ENCODE results near the gene FALEC.
"Not testable (repeated sequence)": the region's sequence is repeated elsewhere in the genome, so short reads cannot be mapped to it uniquely, and the experiment has no call there.

The FALEC gene

DNA sequence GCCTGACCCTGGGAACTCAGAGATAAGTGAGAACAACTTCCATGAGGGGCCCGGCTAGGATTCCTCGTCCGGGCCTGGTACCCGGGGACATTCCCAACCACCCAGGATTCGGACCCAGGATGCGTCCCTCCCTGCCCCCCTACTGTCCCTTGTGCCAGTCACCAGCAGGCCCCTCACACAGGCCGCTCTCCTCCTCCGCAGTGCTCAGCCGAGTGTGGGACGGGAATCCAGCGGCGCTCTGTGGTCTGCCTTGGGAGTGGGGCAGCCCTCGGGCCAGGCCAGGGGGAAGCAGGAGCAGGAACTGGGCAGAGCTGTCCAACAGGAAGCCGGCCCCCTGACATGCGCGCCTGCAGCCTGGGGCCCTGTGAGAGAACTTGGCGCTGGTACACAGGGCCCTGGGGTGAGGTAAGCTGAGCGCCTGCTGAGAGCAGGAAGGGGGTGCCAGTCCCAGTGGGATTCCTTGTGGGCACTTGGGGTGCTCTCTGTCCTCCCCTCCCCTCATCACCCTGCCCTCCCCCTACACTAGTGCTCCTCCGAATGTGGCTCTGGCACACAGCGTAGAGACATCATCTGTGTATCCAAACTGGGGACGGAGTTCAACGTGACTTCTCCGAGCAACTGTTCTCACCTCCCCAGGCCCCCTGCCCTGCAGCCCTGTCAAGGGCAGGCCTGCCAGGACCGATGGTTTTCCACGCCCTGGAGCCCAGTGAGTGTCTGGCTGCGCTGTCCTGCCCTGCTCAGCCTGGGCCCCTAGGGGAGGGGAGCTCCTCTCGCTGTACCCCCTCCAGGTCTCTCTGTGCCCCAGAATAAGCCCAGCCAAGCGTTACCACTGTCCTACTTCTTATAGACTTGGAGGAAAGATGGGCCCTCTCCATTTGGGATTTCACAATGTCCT lies 43.5 kb downstream of the FALEC start:
- no peak for DNase-seq (ENCODE audit: low read depth)

DNA sequence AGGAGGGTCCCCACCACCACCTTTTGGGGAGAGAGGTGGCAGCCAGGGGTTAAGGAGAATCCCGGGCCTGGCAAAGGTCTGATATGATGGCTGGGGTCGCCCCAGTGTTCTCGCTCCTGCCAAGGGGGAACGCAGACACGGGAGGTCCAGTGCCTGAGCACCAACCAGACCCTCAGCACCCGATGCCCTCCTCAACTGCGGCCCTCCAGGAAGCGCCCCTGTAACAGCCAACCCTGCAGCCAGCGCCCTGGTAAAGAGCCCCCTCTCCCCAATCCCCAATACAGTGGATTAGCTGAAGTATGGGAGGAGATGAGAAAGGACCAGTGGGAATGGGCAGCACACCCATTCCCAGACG lies 44.1 kb downstream of the FALEC start:
- DNase-seq (ENCODE audit: low read depth) = no peak

DNA sequence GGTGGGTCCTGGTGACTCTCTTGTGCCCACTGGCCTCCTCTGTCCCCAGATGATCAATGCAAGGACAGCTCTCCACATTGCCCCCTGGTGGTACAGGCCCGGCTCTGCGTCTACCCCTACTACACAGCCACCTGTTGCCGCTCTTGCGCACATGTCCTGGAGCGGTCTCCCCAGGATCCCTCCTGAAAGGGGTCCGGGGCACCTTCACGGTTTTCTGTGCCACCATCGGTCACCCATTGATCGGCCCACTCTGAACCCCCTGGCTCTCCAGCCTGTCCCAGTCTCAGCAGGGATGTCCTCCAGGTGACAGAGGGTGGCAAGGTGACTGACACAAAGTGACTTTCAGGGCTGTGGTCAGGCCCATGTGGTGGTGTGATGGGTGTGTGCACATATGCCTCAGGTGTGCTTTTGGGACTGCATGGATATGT lies 44.5 kb downstream of the FALEC start:
- DNase-seq (ENCODE audit: low read depth) = peak; percentile 67

DNA sequence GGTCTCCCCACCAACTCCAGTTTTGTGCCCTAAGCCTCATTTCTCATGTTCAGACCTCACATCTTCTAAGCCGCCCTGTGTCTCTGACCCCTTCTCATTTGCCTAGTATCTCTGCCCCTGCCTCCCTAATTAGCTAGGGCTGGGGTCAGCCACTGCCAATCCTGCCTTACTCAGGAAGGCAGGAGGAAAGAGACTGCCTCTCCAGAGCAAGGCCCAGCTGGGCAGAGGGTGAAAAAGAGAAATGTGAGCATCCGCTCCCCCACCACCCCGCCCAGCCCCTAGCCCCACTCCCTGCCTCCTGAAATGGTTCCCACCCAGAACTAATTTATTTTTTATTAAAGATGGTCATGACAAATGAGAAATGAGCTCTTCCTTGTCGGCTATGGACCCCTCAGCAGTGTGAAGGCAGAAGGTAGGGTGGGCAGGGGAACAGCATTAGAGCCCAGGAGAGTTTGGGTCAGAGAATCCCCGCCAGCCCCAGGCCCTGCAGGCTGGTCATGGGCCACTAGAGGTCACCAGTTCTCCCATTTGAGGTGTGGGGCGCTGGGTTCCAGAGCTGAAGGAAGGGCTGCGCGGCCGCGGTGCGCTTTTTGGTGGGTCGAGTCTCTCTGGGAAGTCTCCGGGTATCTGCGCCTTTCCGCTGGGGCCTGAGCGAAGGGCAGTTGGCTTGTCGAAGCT lies 45.2 kb downstream of the FALEC start:
- DNase-seq (ENCODE audit: low read depth) = peak; percentile 84

DNA sequence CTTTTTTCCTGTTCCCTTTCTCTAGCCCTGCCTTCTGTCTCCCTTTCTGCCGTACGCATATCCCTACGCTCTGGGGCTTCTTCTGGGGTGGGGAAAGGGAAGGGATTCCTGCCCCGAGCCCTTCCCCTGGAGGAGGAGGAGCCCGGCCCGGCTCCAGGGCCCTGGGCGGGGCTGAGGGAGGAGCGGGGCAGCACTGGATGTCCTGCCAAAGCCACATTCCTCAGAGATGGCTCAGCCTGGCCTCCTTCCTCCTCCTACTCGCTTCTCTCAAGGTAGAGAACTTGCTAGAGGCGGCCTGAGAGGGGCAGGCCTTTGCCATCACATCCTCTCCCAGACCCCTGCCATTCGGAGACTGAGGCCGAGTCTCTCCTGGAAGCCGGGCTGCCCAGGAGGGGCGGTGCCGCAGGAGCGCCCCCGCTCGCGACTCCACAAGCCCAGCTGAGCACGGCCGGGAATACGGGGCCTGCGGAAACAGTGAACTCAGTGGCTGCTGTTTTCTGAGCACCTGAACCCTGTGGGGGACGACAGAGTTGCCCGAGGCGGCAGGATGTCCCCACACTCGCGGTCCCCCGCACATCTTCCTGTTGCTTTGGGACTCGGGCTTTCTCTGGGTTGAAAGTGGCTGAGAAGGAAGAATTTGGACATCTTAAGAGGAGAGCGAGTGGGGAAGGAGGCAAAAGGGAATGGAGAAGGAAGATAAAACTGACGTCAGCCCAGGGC lies 45.9 kb downstream of the FALEC start:
- DNase-seq (ENCODE audit: low read depth) = peak; percentile 71

DNA sequence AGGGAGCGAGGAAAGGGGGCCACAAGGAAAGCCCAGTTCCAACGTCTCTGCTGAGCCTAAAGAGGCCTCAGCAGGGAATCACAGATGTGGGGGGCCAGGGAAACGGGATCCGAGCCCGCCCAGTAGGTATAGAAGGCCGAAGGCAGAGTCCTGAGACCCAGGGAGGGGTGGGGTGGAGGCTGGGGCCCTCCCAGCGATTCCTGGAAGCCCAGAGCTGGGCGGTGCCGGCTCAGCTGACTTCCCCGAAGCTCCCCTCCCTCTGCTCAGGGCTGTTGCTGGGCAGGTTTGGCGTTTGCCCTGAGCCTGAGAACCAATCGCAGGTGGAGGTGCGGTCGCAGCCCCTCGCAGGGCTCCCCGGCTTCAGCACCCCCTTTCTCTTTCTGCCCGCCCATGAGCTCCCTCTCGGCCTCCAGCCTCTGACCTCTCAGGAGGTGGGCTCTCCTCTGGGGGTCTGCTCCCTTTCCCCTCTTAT lies 46.5 kb downstream of the FALEC start:
- peak; percentile 88 for DNase-seq (ENCODE audit: low read depth)

DNA sequence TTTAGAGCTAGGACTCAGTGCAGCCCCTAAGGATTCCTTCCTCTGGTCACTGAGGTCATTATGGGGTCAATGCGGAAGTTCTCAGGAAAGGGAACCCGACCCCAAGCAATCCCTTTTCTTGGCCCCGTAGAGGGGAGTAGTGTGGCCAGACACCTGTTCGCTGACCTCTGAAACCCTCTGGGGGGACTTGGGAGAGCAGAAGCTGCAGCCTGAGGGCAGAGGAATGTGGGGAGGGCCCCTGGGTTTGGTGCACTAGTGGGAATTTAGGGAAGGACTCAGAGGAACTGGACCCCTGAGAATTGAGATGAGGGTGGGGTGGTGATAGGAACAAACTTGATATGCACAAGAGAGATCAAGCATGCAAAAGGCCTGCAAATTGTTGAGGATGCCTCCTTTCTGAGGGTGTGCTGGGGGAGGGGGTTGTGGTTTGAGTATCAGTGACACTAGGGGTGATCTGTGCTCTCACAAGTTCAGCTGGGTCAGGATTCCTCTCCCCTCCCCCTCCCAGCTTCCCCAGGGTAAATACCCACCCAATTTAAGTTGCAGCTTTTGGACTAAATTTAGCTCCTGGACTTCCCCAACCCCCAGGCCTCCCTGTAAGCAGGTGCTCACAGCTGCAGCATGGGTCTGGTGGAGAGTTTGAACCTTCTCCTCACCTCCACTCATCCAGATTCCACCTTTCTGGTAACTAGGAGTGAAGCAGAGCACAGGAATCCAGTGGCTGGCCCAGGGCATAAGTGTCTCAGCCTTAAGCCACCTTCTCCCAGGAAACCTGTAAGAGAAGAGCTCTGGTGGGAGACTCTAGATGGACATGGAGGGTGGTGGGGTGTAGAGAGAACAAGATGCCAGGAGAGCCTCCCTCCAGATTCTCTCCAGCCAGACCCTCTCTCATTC lies 47.1 kb downstream of the FALEC start:
- peak; percentile 59 for DNase-seq (ENCODE audit: low read depth)

DNA sequence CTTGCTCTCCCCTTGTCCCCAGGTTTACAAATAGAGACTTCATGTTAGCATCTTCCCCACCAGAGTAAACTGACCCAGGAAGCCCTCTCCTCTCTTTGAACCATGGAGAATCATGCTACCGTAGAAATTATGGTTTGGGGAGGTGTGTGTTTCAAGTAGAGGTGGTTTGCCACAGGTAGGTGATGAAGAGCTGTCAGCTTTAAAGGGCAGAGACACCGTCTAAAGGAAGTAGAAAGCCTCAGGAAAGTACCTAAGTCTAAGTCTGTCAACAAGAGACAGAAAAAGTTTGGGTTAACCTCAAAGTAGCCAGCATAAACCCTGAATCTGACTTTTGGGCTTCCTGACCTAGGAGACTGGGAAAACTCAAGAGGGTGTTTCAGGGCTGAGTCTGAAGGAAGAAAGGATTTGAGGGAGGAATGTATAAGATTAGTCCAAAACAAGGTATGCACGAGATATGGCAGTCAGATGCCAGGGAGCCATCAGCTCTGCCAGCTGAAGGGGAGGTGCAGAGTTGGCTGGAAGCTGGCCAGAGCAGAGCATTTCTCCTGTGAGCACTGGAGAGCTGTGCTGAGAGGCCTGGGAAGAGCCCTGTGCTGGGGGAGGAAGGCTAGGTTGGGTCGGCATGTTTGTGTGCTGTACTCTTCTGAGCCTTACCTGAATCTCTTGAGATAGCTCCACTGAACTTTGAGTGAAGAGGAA lies 47.9 kb downstream of the FALEC start:
- no peak for DNase-seq (ENCODE audit: low read depth)

DNA sequence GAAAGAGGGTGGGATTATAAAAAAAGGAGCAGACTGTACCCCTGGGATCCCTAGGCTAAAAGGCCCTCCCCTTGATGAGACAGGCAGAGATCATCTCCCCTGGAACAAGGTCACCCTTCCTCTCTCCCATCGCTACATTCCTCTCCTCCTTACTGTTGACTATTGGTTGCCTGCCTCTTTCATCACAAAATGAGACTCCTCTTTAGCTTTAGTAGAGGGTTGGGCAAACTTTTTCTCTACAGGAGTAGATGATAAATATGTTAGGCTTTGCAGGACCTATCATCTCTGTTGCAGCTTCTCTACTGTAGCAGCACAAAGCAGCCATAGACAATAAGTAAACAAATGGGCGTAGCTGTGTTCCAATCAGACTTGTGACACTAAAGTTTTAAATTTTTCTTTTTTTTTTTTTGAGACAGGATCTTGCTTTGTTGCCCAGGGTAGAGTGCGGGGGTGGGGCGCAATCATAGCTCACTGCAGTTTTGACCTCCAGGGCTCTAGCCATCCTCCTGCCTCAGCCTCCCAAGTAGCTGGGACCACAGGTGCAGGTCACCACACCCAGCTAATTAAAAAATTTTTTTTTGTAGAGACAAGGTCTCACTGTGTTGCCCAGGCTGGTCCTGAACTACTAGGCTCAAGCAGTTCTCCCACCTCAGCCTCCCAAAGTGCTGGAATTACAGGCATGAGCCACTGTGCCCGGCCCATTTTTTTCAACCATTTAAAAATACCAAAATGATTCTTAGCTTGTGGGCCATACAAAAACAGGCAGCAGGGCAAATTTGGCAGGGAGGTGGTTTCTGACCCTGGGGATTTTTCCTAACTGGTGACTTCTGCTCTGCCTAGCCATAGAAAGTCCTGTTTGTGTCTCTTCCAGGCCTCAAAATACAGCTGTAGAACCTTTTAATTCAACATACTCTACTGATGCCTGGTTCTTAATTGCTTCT lies 48.8 kb downstream of the FALEC start:
- DNase-seq (ENCODE audit: low read depth) = no peak

DNA sequence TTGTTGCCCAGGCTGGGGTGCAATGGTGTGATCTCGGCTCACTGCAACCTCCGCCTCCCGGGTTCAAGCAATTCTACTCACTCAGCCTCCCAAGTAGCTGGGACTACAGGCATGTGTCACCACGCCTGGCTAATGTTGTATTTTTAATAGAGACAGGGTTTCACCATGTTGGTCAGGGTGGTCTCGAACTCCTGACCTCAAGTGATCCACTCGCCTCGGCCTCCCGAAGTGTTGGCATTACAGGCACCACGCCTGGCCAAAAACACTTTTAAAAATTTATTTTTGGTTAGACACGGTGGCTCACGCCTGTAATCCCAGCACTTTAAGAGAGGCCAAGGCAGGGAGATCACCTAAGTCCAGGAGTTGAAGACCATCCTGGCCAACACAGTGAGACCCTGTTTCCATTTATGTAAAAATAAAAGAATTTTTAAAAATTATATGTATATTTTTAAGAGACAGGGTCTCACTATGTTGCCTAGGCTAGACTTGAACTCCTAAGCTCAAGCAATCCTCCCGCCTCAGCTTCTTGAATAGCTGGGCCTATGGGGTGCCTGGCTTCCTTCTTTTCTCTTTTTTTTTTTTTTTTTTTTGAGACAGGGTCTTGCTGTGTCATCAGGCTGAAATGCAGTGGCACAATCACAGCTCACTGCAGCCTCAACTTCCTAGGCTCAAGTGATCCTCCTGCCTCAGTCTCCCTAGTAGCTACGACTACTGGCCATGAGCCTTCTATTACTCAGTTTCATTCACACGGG lies 49.9 kb downstream of the FALEC start:
- not testable (repeated sequence) for DNase-seq (ENCODE audit: low read depth)

DNA sequence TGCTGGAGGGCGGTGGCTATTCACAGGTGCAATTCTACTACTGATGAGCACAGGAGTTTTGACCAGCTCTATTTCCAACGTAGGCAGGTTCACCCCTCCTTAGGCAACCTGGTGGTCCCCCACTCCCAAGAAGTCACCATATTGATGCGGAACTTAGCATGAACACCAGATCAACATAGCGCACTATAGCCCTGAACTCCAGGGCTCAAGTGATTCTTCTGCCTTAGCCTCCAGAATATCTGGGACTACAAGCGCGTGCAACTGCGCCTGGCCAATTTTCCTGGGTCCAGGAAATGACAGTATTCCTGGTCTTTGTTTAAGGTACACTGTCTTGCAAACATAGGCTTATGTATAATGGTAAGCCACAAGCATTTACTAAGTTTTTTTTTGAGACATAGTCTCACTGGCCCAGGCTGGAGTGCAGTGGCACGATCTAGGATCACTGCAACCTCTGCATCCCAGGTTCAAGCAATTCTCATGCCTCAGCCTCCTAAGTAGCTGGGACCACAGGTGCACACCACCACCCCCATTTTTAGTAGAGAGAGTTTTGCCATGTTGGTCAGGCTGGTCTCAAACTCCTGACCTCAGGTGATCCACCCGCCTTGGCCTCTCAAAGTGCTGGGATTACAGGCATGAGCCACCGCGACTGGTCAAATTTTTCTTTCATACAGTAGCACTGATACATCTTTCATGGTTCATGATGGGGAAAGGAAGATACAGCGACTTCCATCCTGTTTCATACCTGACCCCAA lies 51.2 kb downstream of the FALEC start:
- DNase-seq (ENCODE audit: low read depth) = no peak

DNA sequence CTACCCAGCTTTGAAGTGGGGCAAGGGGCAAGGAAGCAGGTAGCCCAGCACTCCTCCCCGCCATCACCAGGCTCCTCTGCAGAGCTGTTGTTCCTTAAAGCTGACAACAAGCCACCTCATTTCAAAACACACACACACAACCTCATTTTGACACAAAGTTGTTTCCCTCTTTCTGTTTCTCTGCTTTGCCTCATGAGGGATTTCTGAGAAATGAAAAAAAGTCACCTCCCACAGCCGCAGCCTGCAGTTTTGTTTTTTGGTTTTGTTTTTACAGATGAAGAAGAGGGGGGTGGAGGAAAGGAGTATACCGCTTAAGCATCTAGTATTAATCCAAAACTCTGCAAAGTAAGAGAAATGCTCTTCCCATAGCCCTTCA lies 51.8 kb downstream of the FALEC start:
- DNase-seq (ENCODE audit: low read depth) = peak; percentile 41

DNA sequence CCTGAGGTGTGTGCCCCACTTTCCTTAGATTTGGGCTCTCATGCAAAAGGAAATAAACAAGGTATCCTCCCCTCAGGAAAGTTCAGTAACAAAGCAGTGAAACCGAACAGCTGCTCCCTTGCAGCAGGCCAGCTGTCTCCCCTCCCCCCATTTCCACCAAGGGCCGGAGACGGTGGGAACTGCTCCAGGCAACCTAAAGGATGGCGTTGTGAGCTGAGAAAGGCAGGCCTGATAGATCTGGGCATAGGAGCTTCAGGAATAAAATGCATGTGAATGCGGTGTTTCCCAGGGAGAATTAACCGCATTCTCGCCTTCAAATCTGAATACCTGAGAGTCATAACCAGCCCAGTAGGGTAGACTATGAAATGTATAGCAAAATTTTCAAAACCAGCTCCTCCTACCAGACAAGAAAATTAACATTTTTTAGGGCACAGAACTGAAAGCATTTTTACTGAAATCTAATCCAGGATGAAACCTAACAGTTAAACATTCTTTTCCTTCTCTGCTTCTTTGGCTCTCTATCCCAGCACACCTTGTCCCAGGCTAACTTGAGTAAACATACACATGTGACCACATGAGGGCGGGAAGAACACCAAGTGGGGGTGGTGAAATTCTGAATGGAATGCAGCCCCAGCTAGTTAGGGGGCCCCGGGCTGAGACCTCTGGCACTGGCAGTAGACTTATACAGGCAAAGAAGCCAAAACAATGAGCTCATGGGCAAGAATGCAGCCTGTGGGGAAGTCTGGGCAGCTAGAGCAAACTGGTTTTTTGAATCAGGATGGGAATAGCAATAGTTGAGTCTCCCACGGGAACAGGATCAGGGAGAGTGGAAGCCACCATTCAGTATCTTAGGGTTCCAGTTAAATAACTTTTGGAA lies 52.4 kb downstream of the FALEC start:
- peak; percentile 51 for DNase-seq (ENCODE audit: low read depth)

DNA sequence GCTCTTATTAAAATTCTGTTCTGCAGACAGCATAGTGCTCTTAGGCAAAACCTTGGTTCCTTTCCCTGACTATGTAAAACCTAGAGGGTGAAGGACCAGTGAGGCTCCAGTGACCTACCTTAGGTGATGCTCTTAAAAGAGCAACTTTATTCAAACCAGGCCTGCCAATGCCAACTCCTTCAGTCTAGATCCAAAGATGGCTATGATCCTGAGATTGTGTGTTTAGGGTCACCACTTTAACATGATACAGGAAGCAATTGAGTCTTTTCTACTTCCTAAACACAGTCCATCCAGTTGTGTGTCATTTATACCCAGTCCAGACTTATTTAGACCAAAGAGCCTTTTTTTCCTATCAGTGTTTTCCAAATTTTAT lies 53.0 kb downstream of the FALEC start:
- no peak for DNase-seq (ENCODE audit: low read depth)

DNA sequence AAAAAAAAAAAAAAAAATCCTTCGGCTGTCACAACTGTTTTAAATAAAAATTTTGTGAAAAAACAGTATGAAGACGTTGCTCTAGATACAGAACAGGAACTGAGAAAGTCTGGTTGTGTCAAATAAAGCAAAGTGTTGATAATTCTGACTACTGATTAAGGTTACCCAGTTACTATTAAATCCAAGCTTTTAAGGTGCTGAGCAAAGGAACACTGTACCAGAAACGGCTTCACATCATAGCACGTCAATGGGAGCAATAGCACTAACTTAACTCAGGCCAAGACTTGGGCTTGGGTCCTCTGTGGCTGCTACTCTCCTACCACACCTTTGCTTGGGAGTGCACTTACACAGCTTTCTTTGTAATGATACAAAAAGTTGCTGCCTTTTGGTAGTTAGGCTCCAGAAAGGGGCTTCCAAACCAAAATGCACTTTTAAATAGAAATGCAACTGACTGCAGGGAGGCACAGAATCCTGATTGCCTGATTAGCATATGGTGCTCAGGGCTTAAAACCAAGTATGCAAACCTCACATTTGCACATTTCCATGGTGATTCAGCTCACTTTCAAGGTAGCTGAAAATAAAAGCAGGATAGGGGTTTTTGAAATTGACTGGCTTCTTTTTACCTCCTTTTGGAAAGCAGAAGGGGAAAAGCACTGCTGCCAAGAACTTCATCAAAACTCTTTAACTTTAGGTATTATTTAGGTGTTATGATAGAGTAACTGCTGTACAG lies 57.5 kb downstream of the FALEC start:
- DNase-seq (ENCODE audit: low read depth) = no peak

DNA sequence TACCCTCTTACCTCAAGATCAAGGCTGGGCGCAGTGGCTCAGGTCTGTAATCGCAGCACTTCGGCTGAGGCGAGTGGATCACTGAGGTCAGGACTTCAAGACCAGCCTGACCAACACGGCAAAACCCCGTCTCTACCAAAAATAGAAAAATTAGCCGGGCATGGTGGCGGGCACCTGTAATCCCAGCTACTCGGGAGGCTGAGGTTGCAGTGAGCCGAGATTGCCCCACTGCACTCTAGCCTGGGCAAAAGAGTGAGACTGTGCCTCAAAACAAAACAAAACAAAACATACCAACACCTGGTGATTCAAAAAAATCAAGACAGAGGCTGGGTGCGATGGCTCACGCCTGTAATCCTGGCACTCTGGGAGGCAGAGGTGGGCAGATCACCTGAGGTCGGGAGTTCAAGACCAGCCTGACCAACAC lies 58.1 kb downstream of the FALEC start:
- DNase-seq (ENCODE audit: low read depth) = not testable (repeated sequence)
